ENCODE results near the gene TNRC6B.
"Not testable (repeated sequence)": the region's sequence is repeated elsewhere in the genome, so short reads cannot be mapped to it uniquely, and the experiment has no call there.

TNRC6B gene

DNA sequence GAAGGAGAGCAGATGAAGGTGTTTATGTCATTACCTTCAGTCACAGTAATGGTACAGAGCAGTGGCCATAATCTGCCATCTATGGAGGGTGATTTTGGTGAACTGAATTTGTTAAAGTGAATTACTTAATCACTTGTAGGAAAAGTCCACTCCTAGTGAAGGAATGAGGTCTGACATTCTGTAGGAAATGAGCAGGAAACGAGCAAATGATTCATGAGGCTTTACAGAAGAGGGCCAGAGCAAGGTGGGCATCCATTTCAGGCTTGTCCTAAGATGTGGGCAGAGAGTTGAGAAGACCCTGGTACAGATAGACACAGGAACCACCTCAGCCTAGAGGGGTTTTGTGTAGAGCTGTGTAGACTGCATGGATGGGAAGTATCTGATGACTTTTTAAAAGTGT lies 186.7 kb downstream of the TNRC6B start:
- no peak for DNase-seq (ENCODE audit: low spot score)

DNA sequence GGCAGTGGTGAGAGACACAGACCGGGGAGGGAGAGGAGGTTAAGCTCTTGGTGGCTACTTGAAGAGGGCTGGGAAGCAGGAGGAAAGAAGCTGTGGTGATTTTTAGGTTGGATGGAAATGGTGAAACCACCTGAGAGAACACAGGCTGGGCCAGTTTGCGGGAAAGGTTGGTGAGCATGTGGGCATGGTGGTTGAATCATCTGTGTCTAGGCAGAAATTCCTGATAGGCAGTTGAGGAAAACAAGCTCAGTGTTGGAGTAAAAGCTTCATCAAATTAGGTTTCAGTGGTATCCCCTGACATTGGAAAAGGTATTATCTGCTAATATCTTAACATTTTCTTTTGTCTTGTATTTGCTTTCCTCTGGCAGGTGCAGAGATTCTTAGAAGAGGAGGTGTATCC lies 188.3 kb downstream of the TNRC6B start:
- no peak for DNase-seq (ENCODE audit: low spot score)

DNA sequence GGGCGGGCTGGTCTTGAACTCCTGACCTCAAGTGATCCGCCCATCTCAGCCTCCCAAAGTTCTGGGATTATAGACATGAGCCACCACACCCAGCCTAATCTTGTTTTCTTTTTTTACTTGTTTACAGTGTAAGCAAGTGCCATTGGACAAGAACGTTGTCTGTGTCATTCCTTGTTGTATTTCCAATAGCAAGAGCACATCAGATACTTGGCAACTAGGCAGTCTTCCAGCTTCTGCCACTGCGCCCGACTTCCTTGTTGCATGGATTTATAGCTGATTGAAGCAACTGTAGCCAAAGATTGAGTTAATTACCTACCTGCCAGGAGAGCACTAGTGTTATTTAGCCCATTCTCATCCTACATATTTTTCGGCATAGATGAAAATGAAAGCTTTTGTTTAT lies 189.6 kb downstream of the TNRC6B start:
- DNase-seq (ENCODE audit: low spot score): no peak

DNA sequence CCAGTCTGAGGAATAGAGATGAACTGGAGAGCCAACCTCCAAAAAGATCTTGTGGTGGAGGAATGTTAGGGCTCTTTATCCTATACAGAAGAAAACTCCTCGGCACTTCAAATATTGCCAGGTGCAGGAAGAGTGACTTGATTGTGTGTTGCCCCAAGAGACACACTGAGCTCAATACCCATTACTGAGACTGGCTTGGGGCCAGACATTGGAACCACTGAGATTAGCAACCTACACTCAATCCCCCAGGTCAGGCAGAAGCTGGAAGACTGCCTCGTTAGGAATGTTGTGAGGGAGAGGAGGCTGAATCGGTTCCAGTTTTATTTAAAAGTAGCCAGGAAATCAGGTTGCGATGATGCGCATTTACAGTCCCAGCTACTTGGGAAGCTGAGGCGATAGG lies 190.3 kb downstream of the TNRC6B start:
- DNase-seq (ENCODE audit: low spot score): no peak

DNA sequence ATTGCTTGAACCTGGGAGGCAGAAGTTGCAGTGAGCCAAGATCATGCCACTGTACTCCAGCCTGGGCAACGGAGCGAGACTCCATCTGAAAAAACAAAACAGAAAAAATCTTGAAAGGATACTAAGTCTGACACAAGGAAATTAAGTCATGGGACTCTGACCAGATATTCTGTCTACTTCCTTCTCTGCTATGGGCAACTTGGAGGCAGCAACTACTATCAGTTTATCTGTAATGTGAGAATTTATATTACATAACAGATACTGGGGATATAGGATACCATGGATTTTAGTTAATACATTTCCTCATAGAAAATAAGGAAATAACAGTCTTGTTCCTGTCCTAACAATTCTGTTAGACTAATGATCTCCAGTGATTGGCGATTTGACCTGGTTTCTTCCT lies 191.1 kb downstream of the TNRC6B start:
- DNase-seq (ENCODE audit: low spot score): no peak

DNA sequence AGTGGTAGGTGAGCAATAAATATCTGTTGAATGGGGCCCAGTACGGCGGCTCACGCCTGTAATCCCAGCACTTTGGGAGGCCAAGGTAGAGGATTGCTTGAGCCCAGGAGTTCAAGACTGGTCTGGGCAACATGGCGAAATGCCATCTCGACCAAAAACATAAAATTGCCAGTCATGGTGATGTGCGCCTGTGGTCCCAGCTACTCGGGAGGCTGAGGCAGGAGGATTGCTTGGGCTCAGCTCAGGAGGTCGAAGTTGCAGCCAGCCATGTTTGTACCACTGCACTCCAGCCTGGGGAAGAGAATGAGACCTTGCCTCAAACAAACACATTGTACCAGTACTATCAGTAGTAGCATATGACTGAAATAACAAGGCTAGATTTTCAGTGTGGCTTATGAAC lies 196.8 kb downstream of the TNRC6B start:
- DNase-seq (ENCODE audit: low spot score): no peak

DNA sequence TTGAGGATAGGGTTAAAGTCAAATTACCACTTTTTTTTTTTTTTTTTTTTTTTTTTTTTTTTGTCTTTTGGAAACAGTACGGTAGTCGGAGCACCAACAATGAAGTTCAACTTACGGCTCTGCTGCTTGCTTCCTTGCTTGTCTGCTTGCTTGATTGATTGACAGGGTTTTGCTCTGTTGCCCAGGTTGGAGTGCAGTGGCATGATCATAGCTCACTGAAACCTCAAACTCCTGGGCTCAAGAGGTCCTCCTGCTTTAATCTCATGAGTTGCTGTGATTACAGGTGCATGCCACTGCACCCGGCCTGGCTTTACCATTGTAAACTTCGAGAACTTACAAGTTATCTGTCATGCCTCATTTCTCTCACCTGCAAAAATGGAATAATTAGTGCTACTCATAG lies 198.4 kb downstream of the TNRC6B start:
- no peak for DNase-seq (ENCODE audit: low spot score)

DNA sequence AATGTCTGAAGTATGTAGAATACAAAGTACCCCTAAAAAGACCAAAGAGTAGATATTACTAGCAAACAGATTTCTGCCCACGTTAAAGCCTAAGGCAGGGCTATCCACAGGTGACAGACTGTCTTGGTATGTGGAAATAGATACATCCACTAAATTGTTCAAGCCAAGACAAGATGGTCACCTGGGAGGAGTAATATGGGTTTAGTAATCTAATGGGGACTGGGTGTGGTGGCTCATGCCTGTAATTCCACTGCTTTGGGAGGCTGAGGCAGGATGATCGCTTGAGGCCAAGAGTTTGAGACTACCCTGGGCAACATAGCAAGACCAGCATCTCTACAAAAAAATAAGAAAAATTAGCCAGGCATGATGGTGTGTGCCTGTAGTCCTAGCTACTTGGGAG lies 200.2 kb downstream of the TNRC6B start:
- DNase-seq (ENCODE audit: low spot score): no peak

DNA sequence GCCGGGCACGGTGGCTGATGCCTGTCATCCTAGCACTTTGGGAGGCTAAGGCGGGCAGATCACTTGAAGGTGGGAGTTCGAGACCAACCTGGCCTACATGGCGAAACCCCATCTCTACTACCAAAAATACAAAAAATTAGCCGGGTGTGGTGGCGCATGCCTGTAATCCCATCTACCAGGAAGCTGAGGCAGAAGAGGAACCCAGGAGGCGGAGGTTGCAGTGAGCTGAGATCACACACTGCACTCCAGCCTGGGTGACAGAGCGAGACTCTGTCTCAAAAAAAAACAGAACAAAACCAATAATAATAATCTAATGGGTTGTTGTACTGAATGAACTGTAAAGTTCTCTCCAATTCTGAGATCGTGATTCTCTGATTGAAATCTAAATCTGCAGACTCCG lies 200.7 kb downstream of the TNRC6B start:
- not testable (repeated sequence) for DNase-seq (ENCODE audit: low spot score)

DNA sequence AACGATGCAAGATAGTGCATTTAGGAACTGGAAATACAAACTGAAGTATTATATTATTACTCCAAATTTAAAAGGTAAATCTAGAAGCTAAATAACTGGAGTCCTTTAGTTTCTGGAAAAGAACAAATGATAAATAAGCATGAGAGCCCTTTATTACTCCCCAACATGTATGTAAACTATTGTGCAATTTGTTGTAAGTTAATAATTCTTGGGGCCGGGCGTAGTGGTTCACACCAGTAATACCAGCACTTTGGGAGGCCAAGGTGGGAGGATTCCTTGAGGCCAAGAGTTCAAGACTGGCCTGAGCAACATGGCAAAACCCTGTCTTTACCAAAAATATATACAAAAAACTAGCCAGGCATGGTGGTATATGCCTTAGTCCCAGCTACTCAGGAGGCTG lies 203.7 kb downstream of the TNRC6B start:
- no peak for DNase-seq (ENCODE audit: low spot score)

DNA sequence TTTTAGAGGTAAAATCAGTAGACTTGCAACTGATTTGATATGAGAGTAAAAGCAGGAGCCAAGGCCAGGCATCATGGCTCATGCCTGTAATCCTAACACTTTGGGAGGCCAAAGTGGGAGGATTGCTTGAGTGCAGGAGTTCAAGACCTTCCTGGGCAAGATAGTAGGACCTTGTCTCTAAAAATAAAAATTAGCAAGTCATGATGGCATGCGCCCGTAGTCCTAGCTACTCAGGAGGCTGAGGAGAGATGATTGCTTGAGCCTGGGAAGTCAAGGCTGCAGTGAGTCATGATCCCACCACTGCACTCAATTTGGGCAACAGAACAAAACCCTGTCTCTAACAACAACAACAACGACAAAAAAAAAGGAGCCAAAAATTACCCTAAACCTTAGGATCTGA lies 206.2 kb downstream of the TNRC6B start:
- DNase-seq (ENCODE audit: low spot score): no peak

DNA sequence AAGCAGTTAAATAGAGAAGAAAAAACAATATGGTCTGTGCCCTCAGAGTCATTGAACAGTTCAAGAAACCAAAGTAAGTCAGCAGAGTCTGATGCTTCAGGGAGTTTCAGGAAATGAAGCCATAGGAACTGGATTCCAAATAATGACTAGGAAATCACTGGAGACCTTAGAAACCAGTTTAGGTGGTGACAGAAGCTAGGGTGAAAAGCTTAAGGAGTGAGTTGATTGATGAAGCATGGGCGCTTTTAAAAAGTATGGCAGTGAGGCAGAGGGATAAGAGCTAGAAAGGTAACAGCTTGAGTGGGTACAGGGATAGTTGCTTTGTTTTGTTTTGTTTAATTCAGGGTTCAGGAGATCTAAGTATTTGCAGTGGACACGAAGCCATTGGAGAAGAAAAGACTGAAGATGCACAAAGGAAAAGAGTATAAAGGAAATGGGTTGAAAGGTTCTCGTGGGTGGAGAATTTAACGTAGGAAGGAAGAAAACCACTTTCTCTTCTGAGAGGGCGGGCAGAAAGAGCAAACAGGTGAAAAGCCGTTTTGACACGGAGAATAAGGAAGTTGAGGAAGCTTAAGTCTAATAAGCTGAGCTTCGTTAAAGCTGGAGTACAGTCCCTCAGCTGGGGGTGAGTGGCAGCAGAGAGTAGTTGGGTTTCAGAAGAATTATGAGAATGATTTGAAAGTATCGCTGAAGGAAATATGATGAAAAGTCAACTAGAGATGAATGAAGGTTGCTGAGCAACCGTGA lies 207.5 kb downstream of the TNRC6B start:
- DNase-seq (ENCODE audit: low spot score): no peak

Measured in SK-N-DZ (cell line).